Measurements from ENCODE around the gene ASB2.

Gene ASB2

DNA sequence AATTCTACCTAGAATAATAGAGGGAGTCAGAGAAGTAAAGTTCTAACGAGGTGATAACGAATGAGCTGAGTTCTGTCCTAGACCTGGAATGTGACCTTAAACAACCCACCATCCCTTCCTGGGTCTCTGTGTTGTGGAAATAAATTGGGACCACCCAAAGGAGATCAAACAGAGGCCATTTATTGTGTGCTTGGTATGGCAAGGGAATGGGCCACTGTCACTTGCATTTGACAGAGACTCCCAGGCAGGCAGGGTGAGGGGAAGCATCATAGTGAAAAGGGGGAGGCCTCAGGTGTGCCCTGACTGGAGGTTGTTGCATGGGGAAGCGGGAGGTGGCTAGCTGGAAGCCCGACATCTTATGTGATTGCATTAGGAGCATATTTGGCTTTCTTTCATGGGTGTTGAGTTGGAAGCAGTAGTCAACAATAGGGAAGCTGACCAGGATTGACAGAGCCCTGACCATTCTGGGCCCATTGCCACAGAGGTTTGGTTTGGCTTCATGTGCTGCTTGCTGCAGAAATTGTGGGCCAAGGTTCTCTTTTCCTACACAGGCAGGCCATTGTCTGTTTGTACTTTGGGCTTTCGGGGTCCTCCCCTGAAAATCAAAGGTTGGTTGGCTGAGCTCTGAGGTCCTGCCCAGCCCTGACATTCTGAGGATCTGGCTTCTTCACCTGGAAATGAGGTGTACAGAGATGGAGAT is 66.8 kb downstream of the ASB2 start:
- no peak for DNase-seq (ENCODE audit: low read depth, low spot score)

- DNase-seq (ENCODE audit: low read depth, low spot score) = no peak
These were observed 69.7 kb downstream of the ASB2 start for GRCh38 chr14:93906341-93907329.

DNA sequence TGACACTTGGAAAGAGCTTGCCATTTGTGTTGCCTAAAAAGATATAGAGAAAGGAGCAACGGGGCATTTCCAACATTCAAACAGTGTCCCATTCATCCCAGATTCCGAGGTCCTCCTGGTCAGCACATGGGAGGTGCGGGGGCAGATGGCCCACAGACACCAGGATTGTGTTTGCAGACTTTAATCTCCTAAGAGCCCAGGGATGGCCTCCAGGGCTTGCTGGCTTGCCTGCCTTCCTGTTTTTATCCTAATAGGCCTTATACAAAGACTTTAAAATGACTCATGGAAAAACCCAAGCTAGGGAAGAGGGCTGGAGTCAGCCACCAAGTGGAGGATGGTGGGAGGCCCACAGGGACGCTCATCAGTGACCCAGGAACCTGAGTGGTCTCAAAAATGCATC is 70.7 kb downstream of the ASB2 start:
- no peak for DNase-seq (ENCODE audit: low read depth, low spot score)

DNA sequence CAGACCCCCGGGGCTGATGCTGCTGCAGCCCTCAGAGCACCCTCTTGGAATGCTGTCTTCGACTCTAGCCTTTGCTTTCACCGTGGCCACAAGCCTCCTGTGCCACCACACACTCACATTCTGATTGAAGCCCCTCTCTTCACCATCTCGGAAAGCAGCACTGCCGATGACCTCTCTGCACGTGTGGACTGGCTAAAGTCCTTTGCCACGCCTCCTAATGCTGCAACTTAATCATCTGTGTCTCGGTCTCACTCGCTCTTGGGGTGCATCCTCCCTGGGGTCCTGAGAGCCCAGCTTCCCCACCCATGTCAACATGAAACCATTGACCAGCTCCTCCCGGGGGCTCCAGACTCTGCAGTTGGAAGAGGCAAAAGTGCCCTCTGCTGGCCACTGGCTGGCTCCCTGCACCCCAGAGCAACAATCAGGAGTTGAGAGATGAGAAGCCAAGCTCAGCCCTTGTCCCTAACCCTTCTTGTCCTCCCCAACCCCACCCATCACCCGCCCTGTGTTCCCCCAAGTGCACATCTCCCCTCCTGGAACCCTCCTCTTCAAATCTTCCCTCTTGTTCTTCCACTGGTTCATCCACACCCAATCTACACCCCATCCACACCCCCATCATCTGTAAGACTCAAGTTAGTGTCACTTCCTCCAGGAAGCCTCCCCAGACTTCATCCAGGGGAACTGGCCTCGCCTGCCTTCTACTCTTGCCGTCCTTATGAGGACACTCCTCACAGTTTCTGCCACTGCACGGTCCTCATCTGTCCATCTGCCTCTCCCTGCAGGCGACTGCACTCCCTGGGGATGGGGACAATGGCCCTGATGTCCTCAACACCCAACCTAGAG is 72.8 kb downstream of the ASB2 start:
- DNase-seq (ENCODE audit: low read depth, low spot score) = no peak

- DNase-seq (ENCODE audit: low read depth, low spot score) = no peak
These were observed 73.6 kb downstream of the ASB2 start for GRCh38 chr14:93902619-93903307.

DNA sequence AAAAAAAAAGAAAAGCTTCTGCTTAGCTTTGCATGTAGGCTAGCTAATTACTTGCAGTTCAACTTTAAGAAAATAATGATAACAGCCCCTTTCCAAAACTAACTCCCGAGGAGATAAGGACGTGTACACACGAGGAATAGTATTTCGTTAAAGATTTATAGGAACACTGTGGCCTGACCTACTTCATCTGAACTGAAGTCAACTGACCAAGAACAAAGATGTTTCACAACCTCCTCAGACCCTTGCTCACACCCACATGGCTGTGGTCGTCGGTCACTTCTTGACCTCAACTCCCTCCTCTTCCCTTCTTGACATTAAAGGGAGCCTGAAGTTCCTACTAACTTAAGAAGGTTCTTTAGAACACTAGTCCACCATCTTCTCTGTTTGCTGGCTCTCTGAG is 74.6 kb downstream of the ASB2 start:
- DNase-seq (ENCODE audit: low read depth, low spot score) = no peak

DNA sequence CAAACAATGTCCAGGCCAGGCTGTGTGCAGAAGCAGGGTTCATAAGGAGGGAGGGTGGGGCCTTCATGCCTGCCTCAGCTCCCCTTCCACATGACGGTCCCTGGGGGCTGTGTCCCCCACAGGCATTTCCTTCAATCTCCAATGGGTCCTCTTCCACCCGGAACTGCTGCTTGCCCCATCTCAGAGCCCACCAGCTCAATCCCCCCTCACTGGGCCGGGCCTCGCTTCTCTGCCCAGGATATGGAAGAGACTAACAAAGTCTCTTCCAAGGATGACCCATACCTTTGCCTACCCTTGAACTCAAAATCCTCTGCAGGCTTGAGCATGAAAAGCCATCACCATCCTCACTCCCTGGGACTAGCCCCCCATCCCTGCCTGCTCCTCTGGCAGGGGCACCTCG is 77.6 kb downstream of the ASB2 start:
- DNase-seq (ENCODE audit: low read depth, low spot score) = no peak

- DNase-seq (ENCODE audit: low read depth, low spot score) = no peak
These were observed 78.2 kb downstream of the ASB2 start for GRCh38 chr14:93898081-93898611.

- DNase-seq (ENCODE audit: low read depth, low spot score) = no peak
These were observed 78.9 kb downstream of the ASB2 start for GRCh38 chr14:93897476-93897845.

DNA sequence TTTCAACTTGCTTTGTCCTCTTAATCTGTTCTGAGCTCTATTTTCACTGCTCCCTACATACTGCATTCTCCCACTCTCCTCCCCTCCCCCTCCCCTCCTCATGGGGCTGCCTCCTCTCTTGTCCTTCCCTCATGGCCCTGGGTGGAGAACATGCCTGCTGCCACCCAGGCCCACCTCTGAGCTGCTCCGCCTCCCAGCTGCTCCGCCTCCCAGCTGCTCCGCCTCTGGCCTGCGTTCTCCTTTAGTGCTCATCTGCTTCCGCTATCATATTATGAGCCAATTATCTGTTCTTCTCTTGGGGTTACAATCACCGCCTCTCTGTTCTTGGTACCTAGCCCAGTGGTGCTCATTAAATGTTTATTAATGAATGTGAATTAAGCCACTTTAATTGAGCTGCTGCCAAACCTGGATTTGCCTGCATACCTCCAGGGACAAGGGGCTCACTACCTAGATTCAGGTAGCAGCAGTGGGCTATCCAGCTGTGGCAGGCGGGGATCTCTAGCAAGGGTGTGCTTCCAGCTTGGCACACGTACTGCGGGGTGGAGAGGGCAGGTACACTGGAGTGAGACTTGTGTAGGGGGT is 81.3 kb downstream of the ASB2 start:
- DNase-seq (ENCODE audit: low read depth, low spot score) = no peak

DNA sequence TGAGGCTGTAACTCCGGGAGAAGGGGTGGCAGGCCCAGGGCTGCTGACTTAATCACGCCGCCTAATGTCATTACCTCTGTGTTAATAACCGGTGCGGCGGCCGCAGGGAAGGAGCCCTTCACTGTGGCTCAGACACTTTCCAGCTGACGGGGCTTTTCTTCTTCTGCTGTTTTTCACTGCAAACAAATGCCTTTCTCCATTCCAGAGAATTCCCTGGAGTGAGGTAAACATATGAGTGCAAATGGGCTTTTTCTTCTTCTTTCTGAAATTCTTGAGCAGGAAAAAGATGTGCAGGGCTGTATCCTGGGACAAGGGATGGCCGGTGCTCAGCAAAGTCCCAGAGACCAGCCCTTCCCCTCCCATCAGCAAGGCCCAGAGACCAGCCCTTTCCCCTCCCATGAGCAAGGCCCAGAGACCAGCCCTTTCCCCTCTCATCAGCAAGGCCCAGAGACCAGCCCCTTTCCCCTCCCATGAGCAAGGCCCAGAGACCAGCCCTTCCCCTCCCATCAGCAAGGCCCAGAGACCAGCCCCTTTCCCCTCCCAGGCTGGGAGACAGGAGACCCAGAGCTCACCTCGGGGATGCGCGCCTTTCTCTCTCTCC is 82.6 kb downstream of the ASB2 start:
- DNase-seq (ENCODE audit: low read depth, low spot score) = no peak

- DNase-seq (ENCODE audit: low read depth, low spot score) = no peak
These were observed 83.3 kb downstream of the ASB2 start for GRCh38 chr14:93892923-93893558.

GRCh38 chr14:93892505-93892839 is 83.9 kb downstream of the ASB2 start:
- no peak for DNase-seq (ENCODE audit: low read depth, low spot score)

GRCh38 chr14:93891756-93892504 is 84.4 kb downstream of the ASB2 start:
- DNase-seq (ENCODE audit: low read depth, low spot score) = no peak

DNA sequence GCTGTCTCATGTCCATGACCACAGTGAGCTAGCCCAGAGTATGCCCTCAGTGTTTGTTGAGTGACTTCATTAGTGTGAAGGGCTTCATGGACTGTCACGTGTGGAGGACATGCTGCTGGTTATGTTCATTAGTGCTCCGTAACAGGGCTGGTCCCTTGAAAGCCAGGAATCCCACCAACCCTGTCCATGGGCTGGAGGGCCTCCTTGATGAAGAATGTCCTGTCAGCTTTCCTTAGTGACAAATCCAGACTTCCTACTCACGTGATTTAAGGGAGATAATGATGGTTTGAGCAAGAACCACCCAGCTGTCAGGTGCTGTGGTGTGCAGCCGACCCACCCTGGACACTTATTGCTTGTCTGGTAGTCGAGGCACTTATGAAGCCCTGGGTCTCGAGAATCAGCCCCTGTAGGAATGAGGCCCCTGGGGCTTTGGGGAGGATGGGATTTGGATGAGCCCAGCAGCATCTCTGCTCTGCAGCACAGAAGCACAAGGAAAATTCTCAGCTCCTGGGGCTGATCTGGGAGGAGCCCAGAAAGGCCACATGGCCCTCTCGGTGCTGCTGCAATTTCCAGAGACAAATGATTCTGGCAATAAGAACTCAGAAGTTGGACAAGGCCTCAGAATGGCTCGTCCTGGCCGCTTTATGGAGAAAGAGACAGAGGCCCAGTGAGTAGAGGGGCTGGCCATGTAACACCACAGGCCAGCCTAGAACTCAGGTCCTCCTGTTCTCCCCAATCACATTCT is 86.5 kb downstream of the ASB2 start:
- no peak for DNase-seq (ENCODE audit: low read depth, low spot score)

DNA sequence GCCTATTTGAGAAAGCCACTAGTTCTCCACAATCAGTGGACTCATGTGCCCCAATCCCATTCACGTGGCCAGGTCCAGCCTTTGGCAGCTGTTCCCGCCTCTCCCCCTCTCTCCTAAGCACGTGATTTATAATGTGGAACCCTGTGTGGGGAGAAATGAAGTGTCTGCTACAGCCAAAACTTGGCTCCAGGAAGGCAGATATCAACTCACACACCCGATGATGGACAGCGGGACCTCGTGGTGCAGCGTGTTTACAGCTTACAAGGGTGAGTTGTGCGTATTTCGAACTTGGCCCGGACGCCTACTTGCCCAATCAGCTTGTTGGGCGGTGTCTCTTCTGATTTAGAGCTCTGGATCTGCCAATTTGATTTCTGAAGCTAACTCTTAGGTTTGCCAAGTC is 87.4 kb downstream of the ASB2 start:
- no peak for DNase-seq (ENCODE audit: low read depth, low spot score)

- no peak for DNase-seq (ENCODE audit: low read depth, low spot score)
These were observed 91.4 kb downstream of the ASB2 start for GRCh38 chr14:93884950-93885349.

All from brain pericyte (primary cell).